GM18511 (cell line): Measurements from ENCODE around the gene AKIRIN2.

Source experiments
- ATAC-seq: cut with Tn5 transposase; IDR thresholded peaks from one replicate; pipeline ENCODE4 v1.9.1; 2021; ENCODE audit warnings: mild to moderate bottlenecking, moderate library complexity; ENCODE audit not compliant: unreplicated experiment

The AKIRIN2 gene

GRCh38 chr6:87701676-87702588, at the start of gene AKIRIN2:
TSS of gene AKIRIN2 (minus strand) at chr6:87702233. CDS start at chr6:87701684, 549 bp downstream.
- ATAC-seq = peak; percentile 66

GRCh38 chr6:87747646-87748045, 45.6 kb upstream of the AKIRIN2 start:
- ATAC-seq = no peak

GRCh38 chr6:87745966-87746721, 44.1 kb upstream of the AKIRIN2 start:
- no peak for ATAC-seq

GRCh38 chr6:87743454-87743853, 41.4 kb upstream of the AKIRIN2 start:
- no peak for ATAC-seq

- peak; percentile 57 for ATAC-seq
Measured at GRCh38 chr6:87742106-87742505, 40.1 kb upstream of the AKIRIN2 start.

GRCh38 chr6:87741001-87741650, 39.1 kb upstream of the AKIRIN2 start:
- ATAC-seq = no peak

- ATAC-seq = no peak
Measured at GRCh38 chr6:87738744-87739143, 36.7 kb upstream of the AKIRIN2 start.

GRCh38 chr6:87738000-87738399, 36.0 kb upstream of the AKIRIN2 start:
- ATAC-seq = peak; percentile 60

- no peak for ATAC-seq
Measured at GRCh38 chr6:87736809-87737540, 34.9 kb upstream of the AKIRIN2 start.

GRCh38 chr6:87731818-87732661, 30.0 kb upstream of the AKIRIN2 start:
- peak; percentile 87 for ATAC-seq

- no peak for ATAC-seq
Measured at GRCh38 chr6:87731080-87731479, 29.0 kb upstream of the AKIRIN2 start.

GRCh38 chr6:87729965-87730719, 28.1 kb upstream of the AKIRIN2 start:
- no peak for ATAC-seq

- ATAC-seq = no peak
Measured at GRCh38 chr6:87728706-87729105, 26.7 kb upstream of the AKIRIN2 start.

- peak; percentile 81 for ATAC-seq
Measured at GRCh38 chr6:87724983-87725811, 23.2 kb upstream of the AKIRIN2 start.

GRCh38 chr6:87723170-87724078, 21.4 kb upstream of the AKIRIN2 start:
- ATAC-seq = peak; percentile 46

GRCh38 chr6:87722540-87723169, 20.6 kb upstream of the AKIRIN2 start:
- no peak for ATAC-seq

GRCh38 chr6:87721311-87721710, 19.3 kb upstream of the AKIRIN2 start:
- ATAC-seq = no peak
